HG02938 (cell line): ENCODE measurements around the gene GPR137C.

Source experiments
- ATAC-seq: cut with Tn5 transposase; IDR thresholded peaks from one replicate; pipeline ENCODE4 v1.9.1; 2021; ENCODE audit warnings: mild to moderate bottlenecking, moderate library complexity; ENCODE audit not compliant: unreplicated experiment

GPR137C gene

DNA sequence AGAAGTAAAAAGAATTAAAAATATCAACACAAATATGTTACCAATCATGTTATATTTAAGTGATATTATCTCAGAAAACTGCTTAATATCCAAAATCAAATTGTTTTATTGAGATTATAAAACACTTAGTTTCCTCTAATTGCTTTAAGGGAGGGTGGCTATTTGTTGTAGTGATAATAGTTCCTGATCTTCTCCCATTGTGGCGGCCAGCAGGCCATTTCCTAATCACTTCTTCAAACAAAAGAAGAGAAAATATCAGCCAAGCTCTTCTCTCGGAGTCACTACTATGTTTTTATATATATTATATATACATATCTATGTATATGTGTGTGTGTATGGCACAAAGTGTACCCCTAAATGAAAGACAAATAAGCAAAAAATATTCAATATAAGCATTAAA is 111.2 kb downstream of the GPR137C start:
- no peak for ATAC-seq

GRCh38 chr14:52678591-52678990 is 126.0 kb downstream of the GPR137C start:
- no peak for ATAC-seq

GRCh38 chr14:52683985-52684520 is 131.4 kb downstream of the GPR137C start:
- ATAC-seq = no peak

DNA sequence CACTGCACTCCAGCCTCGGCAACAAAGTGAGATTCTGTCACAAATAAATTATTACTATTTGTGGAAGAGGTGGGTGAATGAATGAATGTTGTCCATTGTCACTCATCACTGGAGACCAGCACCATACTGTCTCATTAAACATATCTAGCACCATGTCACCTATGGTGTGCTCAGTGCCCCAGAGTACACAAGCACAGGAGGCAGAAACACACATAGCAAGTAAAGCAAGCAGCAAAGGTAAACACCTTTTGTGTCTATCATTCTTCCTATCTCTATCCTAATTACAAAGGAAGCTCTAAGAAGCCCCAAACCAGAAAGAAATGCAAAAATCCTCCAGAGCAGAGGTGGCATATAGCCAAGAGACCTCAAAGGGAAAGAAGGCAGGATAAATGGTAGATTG is 133.5 kb downstream of the GPR137C start:
- no peak for ATAC-seq
